SW480 (cell line): ENCODE measurements around the gene SRBD1.
A peak's percentile ranks its signal among the peaks of the same experiment; 100 is the strongest.

ENCODE experiments used
- DNase-seq: peaks from one replicate; pipeline ENCODE4 v3.0.0-alpha.2; 2016; ENCODE audit warnings: low spot score

The SRBD1 gene

DNA sequence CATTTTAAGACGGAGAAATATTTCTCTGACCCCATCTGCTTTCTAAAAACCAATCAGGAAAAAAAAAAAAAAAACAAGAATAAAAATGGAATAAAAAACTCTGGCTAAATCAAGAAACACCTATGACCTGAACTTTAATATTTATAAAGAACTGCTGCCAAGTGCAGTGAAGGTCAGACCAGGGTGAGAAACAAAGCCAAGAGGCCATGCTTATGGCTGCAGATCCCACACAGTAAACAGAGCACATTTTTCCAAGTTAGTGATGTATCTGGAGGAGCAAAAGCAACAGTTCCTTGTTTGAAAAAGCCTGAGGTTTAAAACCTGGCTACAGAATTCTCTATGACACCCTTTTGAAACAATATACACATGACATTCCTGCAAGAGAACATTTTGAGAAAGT, 242.3 kb downstream of the SRBD1 start:
- no peak for DNase-seq

DNA sequence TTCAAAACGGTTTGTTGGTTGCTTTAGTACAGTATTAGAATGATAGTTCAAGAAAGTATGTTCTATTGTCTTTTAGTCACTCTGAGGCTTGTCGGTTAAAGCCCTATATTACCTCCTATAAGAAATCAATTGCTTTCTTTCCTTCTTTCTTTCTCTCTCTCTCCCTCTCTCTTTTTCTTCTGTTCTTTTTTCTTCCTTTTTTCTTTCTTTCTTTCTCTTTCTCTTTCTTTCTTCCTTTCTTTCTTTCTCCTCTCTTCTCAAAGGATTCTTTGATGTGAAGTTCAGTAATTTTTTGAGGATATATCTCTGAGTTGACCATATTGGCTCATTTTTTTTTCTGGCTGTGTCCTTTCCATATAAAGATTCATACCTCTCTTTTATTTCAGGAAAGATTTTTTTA, 249.4 kb downstream of the SRBD1 start:
- no peak for DNase-seq

DNA sequence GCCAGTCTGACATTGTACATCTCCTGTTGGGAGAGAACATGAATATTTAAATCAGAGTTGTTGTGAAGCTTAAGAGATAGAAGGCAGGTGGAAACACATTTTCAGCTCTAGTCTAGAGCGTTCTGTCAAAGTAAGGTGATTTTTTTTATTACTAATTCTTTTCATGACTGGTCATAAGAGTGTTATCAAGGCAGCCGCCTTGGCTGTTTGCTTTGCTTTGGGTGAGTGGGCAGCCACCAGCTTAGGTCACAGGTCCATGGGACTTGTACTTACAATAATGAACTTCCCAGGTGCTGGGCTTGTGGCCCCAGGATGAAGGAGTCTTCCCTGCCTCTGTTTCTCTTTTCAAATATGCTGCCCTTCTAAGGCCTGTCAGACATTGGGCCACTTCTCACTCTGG, 256.3 kb downstream of the SRBD1 start:
- DNase-seq = no peak

DNA sequence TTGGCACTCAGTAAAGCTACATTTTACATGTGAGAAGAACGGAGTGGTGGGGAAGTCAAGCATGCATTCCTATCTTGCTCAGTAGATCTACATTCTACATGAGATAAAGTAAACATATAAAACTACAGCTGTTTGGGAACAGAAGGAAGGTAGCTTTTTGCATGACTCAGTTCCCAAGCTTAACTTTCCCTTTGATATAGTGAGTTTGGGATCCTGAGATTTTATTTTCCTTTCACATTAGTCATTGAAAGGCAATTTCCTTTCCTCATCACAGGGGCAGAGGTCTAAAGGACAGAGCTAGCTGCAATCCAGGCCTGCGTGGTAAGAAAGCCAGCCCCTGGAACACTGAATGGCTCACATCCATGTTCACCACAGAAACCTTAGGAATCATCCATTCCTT, 257.2 kb downstream of the SRBD1 start:
- peak; percentile 18 for DNase-seq

DNA sequence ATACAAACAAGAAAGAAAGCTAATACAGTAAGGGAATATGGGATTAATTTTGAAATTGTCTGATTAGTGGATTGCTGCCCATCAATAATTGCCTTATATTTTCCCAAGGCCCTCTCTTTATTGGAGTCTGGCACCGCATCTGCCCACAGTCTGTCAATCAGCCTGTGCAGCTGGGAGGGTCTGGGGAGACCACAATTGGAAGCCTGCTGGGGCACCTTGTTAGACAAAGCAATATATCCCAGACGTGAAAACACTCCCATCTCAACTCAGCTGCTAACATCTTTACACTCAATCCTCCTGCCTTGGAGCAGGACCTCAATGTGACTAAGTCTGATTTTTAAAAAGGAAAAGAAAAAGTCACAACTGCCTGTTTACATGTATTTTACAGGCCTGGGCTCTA, 258.6 kb downstream of the SRBD1 start:
- no peak for DNase-seq

DNA sequence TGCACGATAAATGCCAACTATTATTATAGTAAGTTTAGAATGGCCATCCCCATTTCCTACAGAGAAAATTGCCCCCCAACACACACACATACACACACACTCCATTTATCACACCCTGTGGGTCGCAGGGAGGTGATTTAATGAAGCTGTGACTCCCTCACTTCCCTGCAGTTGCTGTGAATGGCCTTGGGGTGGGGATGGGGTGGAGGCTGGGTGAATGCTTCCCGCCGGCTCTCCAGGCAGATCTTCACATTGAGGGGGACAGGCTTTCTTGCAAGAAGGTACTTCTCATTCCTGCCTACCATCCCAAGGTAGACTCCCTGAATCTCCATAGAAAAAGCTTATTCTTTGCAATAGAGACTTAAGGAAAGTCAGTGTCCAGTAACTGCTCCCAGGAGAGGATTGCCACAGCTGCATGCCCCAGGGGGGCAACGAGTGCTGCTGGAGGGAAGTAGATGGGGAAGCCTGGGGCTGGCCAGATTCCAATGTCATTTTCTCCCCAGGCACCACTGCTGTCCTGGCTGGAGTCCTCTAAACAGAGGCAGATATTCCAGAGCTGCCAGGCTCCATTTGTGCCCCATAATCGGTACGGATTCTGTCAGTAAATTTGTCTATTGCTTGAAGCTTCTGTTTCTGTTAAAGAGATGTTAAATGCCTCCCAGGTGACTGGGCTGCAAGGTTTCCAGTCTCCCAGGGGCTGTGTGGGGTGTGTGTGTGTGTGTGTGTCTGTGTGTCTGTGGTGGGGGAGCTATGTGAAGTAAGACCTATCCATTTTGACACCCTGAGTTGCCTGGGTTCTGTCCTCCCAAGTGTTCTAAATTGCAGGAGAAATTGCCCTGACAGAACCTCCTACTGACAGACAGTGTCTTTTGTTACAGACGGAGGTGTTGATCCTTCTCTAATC, 265.5 kb downstream of the SRBD1 start:
- no peak for DNase-seq

DNA sequence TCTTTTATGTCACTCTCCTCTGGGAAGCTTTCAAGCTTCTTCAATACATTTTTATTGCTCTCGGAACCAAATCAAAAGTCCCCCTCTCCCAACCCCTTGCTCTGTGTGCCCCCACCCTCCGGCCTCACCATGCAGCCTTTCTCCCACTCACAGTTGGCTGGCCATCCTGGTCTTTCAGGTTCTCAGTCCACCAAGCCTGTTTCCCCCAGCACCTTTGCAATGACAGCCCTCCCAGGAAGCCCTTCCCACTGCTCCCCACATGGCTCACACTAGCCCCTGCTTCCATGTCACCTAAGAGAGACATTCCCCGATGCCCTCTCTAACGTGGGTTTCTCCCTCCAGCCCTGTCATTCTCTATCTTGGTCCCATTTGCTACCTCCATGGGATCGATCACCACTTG, 266.6 kb downstream of the SRBD1 start:
- no peak for DNase-seq

DNA sequence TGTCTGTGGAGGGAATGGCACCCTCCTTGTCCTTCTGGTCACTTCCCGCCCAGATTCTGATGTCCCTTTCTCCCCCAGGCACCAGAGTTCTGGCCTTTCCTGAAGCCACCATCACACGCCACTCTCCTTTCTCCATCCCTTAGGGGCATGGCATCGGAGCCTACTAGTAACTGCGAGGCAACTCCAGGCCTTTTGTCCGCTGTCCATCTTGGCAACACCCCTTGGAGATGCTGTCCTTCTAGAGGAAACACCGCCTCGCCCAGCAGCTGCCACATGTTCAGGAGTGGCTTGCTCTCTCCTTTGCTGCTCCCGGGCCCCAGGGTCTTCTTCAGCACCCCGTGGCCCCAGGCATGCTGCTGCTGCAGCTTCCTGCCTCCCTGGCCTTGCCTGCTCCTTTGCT, 267.0 kb downstream of the SRBD1 start:
- no peak for DNase-seq

DNA sequence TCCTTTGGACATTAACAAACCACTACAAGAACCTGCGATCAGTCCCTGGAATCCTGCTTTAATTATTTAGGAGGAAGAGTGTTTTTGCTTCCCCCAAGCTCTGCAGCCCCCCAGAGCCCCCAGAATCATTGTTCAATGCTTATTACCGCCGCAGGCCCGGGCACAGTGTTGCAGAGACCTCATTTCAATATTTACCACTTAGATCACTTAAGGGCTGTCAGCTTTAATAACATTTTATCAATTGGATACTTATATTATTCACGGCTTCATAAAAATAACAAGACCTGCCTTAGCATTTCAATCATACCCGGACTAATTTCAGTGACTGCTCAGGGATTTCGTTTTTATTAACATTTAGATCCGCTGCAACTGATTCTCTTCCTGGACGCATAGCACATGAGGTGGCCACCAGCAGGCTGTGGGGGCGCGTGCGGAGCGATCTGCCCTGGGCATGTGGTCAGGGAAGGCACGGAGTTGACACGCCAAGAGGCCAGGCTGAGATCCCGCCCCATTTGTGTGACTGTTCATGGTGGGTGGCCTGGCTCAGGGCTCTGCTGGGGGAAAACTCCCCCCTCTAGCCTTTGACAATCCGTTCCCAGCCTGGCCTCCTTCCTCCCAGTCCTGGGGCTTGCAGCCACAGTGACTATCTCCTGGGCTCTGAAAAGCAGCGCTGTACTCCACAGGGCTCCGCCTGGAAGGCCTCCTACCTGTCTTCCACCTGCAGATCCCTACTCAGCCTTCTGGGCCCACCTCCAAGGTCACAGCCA, 267.6 kb downstream of the SRBD1 start:
- no peak for DNase-seq

DNA sequence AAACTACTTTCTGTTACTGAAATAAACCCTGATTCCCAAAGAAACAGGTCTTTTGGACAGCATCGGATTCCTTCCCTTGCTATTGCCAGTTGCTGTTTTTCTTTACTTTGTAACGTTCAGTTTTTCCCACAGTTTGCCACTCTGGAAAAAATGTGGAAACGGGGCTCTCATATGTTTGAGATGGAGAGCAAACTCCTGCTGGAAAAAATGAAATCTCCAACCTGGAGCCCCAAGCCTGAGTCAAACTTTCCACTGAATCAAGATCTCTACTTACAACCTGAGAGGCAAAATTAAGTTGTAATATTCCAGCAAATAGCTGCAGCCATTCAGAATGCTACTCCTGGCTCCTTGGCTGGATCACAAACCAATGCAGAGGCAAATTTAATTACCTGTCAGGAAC, 270.7 kb downstream of the SRBD1 start:
- no peak for DNase-seq

DNA sequence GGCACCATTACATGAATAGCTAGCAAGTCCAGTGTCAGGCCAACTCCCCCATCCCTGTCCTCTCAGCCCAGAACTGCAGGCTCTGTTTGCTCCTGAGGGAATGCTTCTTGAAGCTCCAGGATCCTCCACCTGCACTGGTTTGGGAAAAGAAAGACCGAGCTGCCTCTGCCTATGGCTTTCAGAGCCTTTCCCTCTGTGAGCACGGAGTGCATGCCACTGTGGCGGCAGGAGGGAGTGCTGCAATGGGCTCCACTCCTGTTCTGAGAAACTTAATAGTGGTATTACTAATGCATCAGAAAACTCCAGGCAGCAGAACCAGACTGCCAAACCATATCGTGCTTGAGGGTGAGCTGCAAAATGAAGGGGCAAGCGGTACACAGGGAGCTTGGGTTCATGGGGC, 271.8 kb downstream of the SRBD1 start:
- DNase-seq = no peak
